Tibial nerve (tissue), 4 donors: Measurements from ENCODE around the gene FASN. TPM values are rescaled to one million over a fixed set of nuclear protein-coding genes. Genes with fewer than 3 reads are reported as not detected.
A peak's percentile ranks its signal among the peaks of the same experiment; 100 is the strongest.

Experiments used
- DNase-seq, 2 donors: peaks; one replicate each; pipeline ENCODE4 v3.0.0-alpha.2; 2019; ENCODE audit warnings: low spot score in 2 of 2
- H3K27ac ChIP-seq, 4 donors: fragments of 200-600 bp; sonication (generic) in 3 of 4; one replicate each; pipeline ENCODE4 v1.5.1; 2017 to 2019; ENCODE audit warnings: mild to moderate bottlenecking in 1 of 4
- H3K27me3 ChIP-seq, 2 donors: fragments of 200-600 bp; sonication (generic) in 1 of 2; one replicate each; pipeline versions ENCODE4 v1.5.1 to v1.6.0; 2017 to 2019
- H3K36me3 ChIP-seq, 3 donors: fragments of 200-600 bp; sonication (generic); one replicate each; pipeline ENCODE4 v1.5.1; 2018 to 2019
- H3K4me1 ChIP-seq, 4 donors: fragments of 200-600 bp; sonication (generic) in 3 of 4; one replicate each; pipeline ENCODE4 v1.5.1; 2017 to 2019
- H3K4me3 ChIP-seq, 4 donors: fragments of 200-600 bp; sonication (generic) in 3 of 4; one replicate each; pipeline ENCODE4 v1.5.1; 2017 to 2019; ENCODE audit warnings: mild to moderate bottlenecking in 1 of 4, moderate library complexity in 1 of 4
- H3K9me3 ChIP-seq, 4 donors: fragments of 200-600 bp; sonication (generic) in 3 of 4; one replicate each; pipeline ENCODE4 v1.5.1; 2017 to 2019
- CTCF ChIP-seq, 5 experiments: fragments of 200-600 bp in 3 of 5; fragments of 450-650 bp in 2 of 5; sonication (generic) in 3 of 5; IDR thresholded peaks; one replicate each; pipeline ENCODE4 v1.5.1; 2016 to 2019; ENCODE audit warnings: antibody characterized with exemption in 5 of 5, mild to moderate bottlenecking in 3 of 5, moderate library complexity in 2 of 5
- EP300 ChIP-seq, 2 donors: sonication (generic); formaldehyde crosslinking; IDR thresholded peaks; one replicate each; pipeline ENCODE4 v1.6.1; 2017; ENCODE audit warnings: antibody characterized with exemption in 2 of 2, mild to moderate bottlenecking in 1 of 2
- POLR2A ChIP-seq, 2 donors: fragments of 450-650 bp; IDR thresholded peaks; one replicate each; pipeline ENCODE4 v1.6.1; 2017; ENCODE audit warnings: antibody characterized with exemption in 2 of 2, mild to moderate bottlenecking in 2 of 2, moderate library complexity in 2 of 2
- WGBS, 2 donors: methylation state at CpG; one replicate each; pipeline ENCODE4 v1.1.5; 2018; 5-methylcytosine and 5-hydroxymethylcytosine counted together
- total RNA-seq, 4 donors: library from RNA; depleted of rRNA; stranded (reverse); fragments of >200 nt; gene quantifications; one replicate each; pipeline ENCODE4 v1.1.0, GENCODE V29; 2016

Gene FASN
- total RNA-seq, 4 donors from 2014 or later = 129 to 319 (median 160) TPM

DNA sequence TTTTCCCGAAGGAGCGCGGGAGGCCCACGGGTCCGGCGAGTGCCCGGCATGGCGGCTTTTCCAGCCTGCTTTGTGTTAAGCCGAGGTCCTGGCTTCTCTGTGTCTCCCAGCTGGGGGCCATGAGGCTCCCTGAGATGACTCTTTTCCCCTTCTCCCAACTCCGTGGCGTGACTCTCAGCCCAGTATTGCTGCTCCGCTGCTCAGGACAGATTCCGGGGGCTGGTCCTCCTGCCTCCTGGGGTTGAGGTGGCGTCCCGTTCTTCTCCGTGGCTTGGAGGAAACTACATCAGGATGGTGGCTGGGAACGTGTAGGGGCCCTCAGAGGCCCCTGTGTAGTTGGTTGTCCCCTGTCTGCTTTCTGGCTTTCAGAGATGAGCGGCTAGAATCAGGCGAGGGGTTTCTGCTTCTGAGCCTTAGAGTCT, 45.4 kb downstream of the FASN start:
- 26 to 30% methylated on average over 18 of the region's 19 CpGs for WGBS, 2 donors
- H3K4me1 ChIP-seq = peaks cover 3 to 62% (median 19%) of the 10 kb centered on the region in 4 donors
- H3K36me3 ChIP-seq = peaks cover 3 to 76% (median 23%) of the 10 kb centered on the region in 3 donors
- H3K27ac ChIP-seq = peak overlapping the region in 3 of 4 donors; percentile 15 to 90 (median 71)
- no peaks in the 10 kb centered on the region for H3K27me3 ChIP-seq
- TF ChIP-seq CTCF (IDR thresholded peaks at IDR 0.05) = no peak
- no peak for TF ChIP-seq EP300 (IDR thresholded peaks at IDR 0.05)
- no peak for TF ChIP-seq POLR2A (IDR thresholded peaks at IDR 0.05)
- peak overlapping the region; percentile 69 to 95 (median 78) for H3K4me3 ChIP-seq
- no peak for DNase-seq
- H3K9me3 ChIP-seq = no peaks in the 10 kb centered on the region

DNA sequence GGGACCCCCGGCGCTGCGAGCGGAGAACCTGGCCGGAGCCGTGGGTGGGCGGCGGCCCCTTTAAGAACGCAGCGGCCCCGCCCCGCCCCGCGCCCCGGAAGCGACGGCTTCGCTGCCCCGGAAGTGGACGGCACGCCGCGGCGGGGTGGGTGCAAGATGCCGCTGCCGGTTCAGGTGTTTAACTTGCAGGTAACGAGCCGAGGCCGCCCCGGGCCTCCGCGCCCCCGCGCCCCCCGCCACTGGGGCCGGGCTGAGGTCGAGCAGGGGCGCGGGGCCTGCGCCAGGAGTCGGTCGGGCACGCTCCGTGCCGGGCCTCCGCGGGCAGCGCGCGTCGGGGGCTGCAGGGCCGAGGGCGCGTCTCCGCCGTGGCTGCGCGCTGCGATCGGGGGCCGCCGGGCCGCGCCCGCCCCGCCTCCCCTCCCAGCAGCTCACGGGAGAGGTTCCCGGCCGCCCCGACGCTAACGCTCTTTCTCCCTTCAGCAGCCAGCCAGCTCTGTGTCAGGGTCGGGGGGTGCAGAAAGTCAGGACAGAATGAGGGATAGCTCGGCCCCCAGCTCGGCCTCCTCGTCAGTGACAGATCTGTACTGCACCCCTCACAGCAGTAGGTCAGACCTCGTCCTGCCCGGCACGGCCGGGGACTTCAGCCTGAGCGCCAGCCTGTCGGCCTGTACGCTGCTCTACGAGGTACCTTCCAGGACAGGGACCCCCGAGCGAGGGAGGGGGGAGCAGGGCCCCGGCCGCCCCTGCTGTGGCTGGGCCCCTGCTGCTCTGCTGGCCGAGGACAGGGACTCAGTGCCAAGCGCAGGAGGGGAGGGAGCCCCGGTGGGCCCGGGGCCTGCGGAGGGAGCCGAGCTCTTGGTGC, 46.0 kb downstream of the FASN start, which contains the start of the genes GPS1 and RFNG:
Gene GPS1, plus strand, starts transcription at position 123 of the 862 bp plus-strand sequence. Its CDS starts 34 bp downstream, at position 157.
Gene RFNG, minus strand, starts transcription at position 36 of the 862 bp plus-strand sequence. CDS start 45 bp downstream, outside the sequence.
- Histone ChIP-seq H3K27me3 (no peaks in the 10 kb centered on the region), H3K4me1 (peaks cover 3 to 62% (median 19%) of the 10 kb centered on the region in 4 donors), H3K9me3 (no peaks in the 10 kb centered on the region), H3K36me3 (peaks cover 3 to 76% (median 18%) of the 10 kb centered on the region in 3 donors), H3K4me3 (peak within 1 kb of the TSS; percentile 69 to 95 (median 78)), H3K27ac (peak within 1 kb of the TSS; percentile 65 to 90 (median 72))
- 0 to 2% methylated on average over 8 to 13 of the region's 94 CpGs for WGBS, 2 donors
- DNase-seq = peak; percentile 64 to 66
- TF ChIP-seq EP300 (IDR thresholded peaks at IDR 0.05) (peak in 1 of 2 donors; percentile 48), POLR2A (IDR thresholded peaks at IDR 0.05) (peak; percentile 9 to 47), CTCF (IDR thresholded peaks at IDR 0.05) (peak in 1 of 5 experiments; percentile 8)

DNA sequence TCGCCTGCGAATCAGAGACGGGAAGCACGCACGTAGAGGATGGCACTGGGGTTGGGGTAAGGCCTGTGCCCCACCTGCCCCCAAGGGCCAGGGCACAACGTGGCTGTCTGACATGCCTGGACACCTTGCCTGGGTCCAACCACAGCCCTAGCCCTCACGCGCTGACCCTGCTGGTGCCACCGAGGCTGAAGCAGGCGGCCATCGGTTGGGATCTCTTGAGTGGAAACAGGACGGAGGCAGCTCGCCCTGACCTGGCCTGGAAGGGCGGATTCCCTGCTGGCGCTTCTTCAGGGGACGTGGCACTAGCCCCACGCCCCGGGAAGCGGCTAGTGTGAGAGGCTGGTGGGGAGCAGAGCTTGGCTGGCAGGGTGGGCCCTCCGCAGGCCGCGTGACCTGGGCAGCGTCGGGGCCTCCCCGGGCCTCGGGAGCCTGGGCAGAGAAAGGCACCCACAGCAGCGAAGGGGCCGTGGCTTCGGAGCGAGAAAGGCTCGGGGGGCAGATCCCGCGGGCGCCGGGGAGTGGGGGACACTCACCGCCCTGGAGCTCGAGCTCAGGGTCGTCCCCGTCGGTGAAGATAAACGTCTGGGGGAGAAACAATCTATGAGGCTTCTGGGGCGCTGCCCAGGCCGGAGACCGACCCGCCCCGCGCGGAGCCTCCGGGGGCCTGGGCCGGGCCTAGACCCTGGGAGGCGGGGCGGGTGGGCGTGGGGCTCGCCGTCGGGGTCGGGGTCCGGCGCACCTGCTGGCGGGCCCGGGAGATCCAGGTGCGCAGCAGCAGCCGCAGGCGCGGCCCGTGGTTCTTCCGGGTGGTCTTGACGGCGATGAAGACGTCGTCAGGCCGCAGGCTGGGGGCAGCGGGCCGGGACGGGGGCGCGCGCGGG, 47.0 kb downstream of the FASN start:
- no peaks in the 10 kb centered on the region for H3K27me3 ChIP-seq
- DNase-seq = no peak
- H3K4me3 ChIP-seq = peak overlapping the region; percentile 48 to 95 (median 71)
- TF ChIP-seq EP300 (IDR thresholded peaks at IDR 0.05) = no peak
- TF ChIP-seq CTCF (IDR thresholded peaks at IDR 0.05) = no peak
- TF ChIP-seq POLR2A (IDR thresholded peaks at IDR 0.05) = no peak
- WGBS, 2 donors = 8 to 20% methylated on average over 48 to 59 of the region's 79 CpGs
- H3K4me1 ChIP-seq = peaks cover 3 to 62% (median 19%) of the 10 kb centered on the region in 4 donors
- peaks cover 3 to 72% (median 12%) of the 10 kb centered on the region in 3 donors for H3K36me3 ChIP-seq
- peak overlapping the region; percentile 65 to 90 (median 72) for H3K27ac ChIP-seq
- H3K9me3 ChIP-seq = no peaks in the 10 kb centered on the region

DNA sequence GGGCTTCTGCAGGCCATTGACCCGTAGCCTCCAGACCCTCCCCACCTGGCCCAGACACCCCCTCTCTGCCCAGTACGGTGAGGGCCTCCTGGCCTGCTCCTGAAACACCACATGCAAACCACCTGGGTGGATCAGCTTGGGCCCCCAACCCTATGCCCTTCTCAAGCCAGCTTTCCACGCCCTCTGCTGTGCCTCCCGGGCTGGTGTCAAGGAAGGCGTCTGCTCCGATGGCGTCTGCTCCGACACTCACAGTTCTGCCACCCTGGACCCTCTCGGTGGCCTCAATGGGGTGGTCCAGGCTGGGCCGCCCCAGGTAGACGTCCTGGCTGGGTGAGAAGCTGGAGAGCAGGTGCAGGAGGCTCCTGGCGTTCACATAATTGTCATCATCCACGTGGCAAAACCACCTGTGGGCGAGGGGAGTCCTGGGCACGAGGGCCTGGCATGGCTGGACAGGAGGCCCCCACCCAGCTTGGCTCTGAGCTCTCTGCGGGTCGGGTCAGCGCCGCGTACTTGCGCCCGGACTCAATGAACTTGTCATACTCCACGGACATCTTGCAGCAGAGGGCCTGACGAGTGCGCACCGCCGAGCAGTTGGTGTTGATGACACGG, 47.8 kb downstream of the FASN start:
- Histone ChIP-seq H3K36me3 (peaks cover 3 to 65% (median 10%) of the 10 kb centered on the region in 3 donors), H3K4me1 (peaks cover 3 to 59% (median 19%) of the 10 kb centered on the region in 4 donors), H3K9me3 (no peaks in the 10 kb centered on the region), H3K4me3 (peak overlapping the region; percentile 48 to 95 (median 71)), H3K27me3 (no peaks in the 10 kb centered on the region), H3K27ac (peak overlapping the region in 2 of 4 donors; percentile 74 to 90)
- 82 to 90% methylated on average over 19 of the region's 28 CpGs for WGBS, 2 donors
- no peak for DNase-seq
- TF ChIP-seq POLR2A (IDR thresholded peaks at IDR 0.05) (no peak), CTCF (IDR thresholded peaks at IDR 0.05) (no peak), EP300 (IDR thresholded peaks at IDR 0.05) (no peak)
